Neural cell (in vitro differentiated cells): ENCODE measurements around the gene TRPV5. TPM values are rescaled to one million over a fixed set of nuclear protein-coding genes. Genes with fewer than 3 reads are reported as not detected.

ENCODE experiments used
- H2AFZ ChIP-seq: fragments of 200-600, 300-800 bp; sonication (generic), shearing (Covaris generic); 2 replicates; pipeline ENCODE4 v1.6.0; 2014; ENCODE audit warnings: low read depth, mild to moderate bottlenecking, antibody characterized with exemption, low read length, moderate library complexity
- H3F3A ChIP-seq: fragments of 200-600 bp; shearing (Covaris generic); 2 replicates; pipeline ENCODE4 v1.6.1; 2016; ENCODE audit warnings: mild to moderate bottlenecking, moderate library complexity, mixed read lengths, antibody characterized with exemption, low read length; ENCODE audit not compliant: insufficient read depth, poor library complexity, severe bottlenecking
- H3K27ac ChIP-seq: fragments of 200-600, 300-800 bp; sonication (generic), shearing (Covaris generic); 2 replicates; pipeline ENCODE4 v1.5.1; 2014; ENCODE audit warnings: mild to moderate bottlenecking, low read length, moderate library complexity
- H3K27me3 ChIP-seq: fragments of 300-800, 200-600 bp; sonication (generic), shearing (Covaris generic); 2 replicates; pipeline ENCODE4 v1.6.0; 2014; ENCODE audit warnings: mild to moderate bottlenecking, low read depth, low read length, moderate library complexity; ENCODE audit not compliant: insufficient read depth
- H3K36me3 ChIP-seq: fragments of 300-800, 200-600 bp; sonication (generic), shearing (Covaris generic); 2 replicates; pipeline ENCODE4 v1.5.1; 2014; ENCODE audit warnings: mild to moderate bottlenecking, antibody characterized with exemption, low read length, moderate library complexity; ENCODE audit not compliant: insufficient read depth
- H3K4me2 ChIP-seq: fragments of 300-800, 200-600 bp; sonication (generic), shearing (Covaris generic); 2 replicates; pipeline ENCODE4 v1.6.0; 2014; ENCODE audit warnings: mild to moderate bottlenecking, low read length
- H3K4me3 ChIP-seq: fragments of 300-800, 200-600 bp; sonication (generic), shearing (Covaris generic); 2 replicates; pipeline ENCODE4 v1.5.1; 2014; ENCODE audit warnings: mild to moderate bottlenecking, low read length, moderate library complexity
- H3K79me2 ChIP-seq: fragments of 200-600 bp; shearing (Covaris generic); replicated peaks from 2 replicates; pipeline ENCODE4 v1.6.0; 2014; ENCODE audit warnings: mild to moderate bottlenecking, low read length, moderate library complexity; ENCODE audit not compliant: insufficient read depth
- H3K9ac ChIP-seq: fragments of 300-800, 200-600 bp; sonication (generic), shearing (Covaris generic); 2 replicates; pipeline ENCODE4 v1.6.1; 2016; ENCODE audit warnings: mild to moderate bottlenecking, low read length, mixed read lengths
- H3K9me2 ChIP-seq: fragments of 200-600 bp; shearing (Covaris generic); 2 replicates; pipeline ENCODE4 v1.6.1; 2016; ENCODE audit warnings: mild to moderate bottlenecking, low read length, mixed read lengths; ENCODE audit not compliant: insufficient read depth
- H3K9me3 ChIP-seq: fragments of 200-600, 300-800 bp; sonication (generic), shearing (Covaris generic); 2 replicates; pipeline ENCODE4 v1.6.1; 2016; ENCODE audit warnings: mild to moderate bottlenecking, mixed run types, low read length, moderate library complexity, mixed read lengths
- H4K20me1 ChIP-seq: fragments of 200-600 bp; shearing (Covaris generic); 2 replicates; pipeline ENCODE4 v1.6.1; 2016; ENCODE audit warnings: mild to moderate bottlenecking, mixed run types; ENCODE audit not compliant: insufficient read depth
- CTCF ChIP-seq: fragments of 450-650 bp; IDR thresholded peaks from 2 replicates; pipeline ENCODE4 v1.5.1; 2014; ENCODE audit warnings: antibody characterized with exemption, mild to moderate bottlenecking, moderate library complexity; ENCODE audit not compliant: poor library complexity, severe bottlenecking
- EP300 ChIP-seq: fragments of 450-650 bp; conservative IDR thresholded peaks from 2 replicates; pipeline ENCODE4 v1.6.1; 2014; ENCODE audit warnings: antibody characterized with exemption, mild to moderate bottlenecking, moderate library complexity; ENCODE audit not compliant: poor library complexity, severe bottlenecking
- EZH2 ChIP-seq: fragments of 200-600, 300-800 bp; shearing (Covaris generic), sonication (generic); IDR thresholded peaks from 2 replicates; pipeline ENCODE4 v1.6.1; 2014; ENCODE audit warnings: antibody characterized with exemption, low read length, borderline replicate concordance, mild to moderate bottlenecking; ENCODE audit not compliant: insufficient read depth, poor library complexity, severe bottlenecking
- MXI1 ChIP-seq: fragments of 450-650 bp; conservative IDR thresholded peaks from 2 replicates; pipeline ENCODE4 v1.6.1; 2014; ENCODE audit warnings: antibody characterized with exemption, mild to moderate bottlenecking; ENCODE audit not compliant: poor library complexity, severe bottlenecking
- POLR2AphosphoS5 ChIP-seq: IDR thresholded peaks from 2 replicates; pipeline ENCODE4 v1.6.1; 2012
- RAD21 ChIP-seq: fragments of 450-650 bp; conservative IDR thresholded peaks from 2 replicates; pipeline ENCODE4 v1.6.1; 2014; ENCODE audit warnings: antibody characterized with exemption, mild to moderate bottlenecking, moderate library complexity
- REST ChIP-seq: IDR thresholded peaks from 2 replicates; pipeline ENCODE4 v1.6.1; 2012; ENCODE audit warnings: borderline replicate concordance
- SMC3 ChIP-seq: fragments of 450-650 bp; conservative IDR thresholded peaks from 2 replicates; pipeline ENCODE4 v1.6.1; 2014; ENCODE audit warnings: antibody characterized with exemption, mild to moderate bottlenecking, moderate library complexity; ENCODE audit not compliant: poor library complexity
- TAF1 ChIP-seq: IDR thresholded peaks from 2 replicates; pipeline ENCODE4 v1.6.1; 2012; ENCODE audit warnings: low read depth
- polyA plus RNA-seq: library from polyadenylated mRNA; depleted of rRNA; stranded (reverse); fragments of >200 nt; gene quantifications from 2 replicates; pipeline ENCODE4 v1.2.3, GENCODE V29; 2014

Gene TRPV5
- polyA plus RNA-seq, 1 donor from 2014 or later, result not detected

- H3K4me3 ChIP-seq, result no peak overlapping the region
- H3K79me2 ChIP-seq, result no peaks in the 10 kb centered on the region
- no peaks in the 10 kb centered on the region for H3K9me2 ChIP-seq
- TF ChIP-seq MXI1 (no peak), CTCF (no peak), POLR2AphosphoS5 (no peak), SMC3 (no peak), REST (no peak), RAD21 (no peak)
- no peaks in the 10 kb centered on the region for H3K27me3 ChIP-seq
- no peaks in the 10 kb centered on the region for H3F3A ChIP-seq
- no peak overlapping the region for H3K4me2 ChIP-seq
- H3K27ac ChIP-seq, result no peak overlapping the region
- H2AFZ ChIP-seq, result no peak overlapping the region
- no peak overlapping the region for H3K9ac ChIP-seq
- no peaks in the 10 kb centered on the region for H3K9me3 ChIP-seq
- no peaks in the 10 kb centered on the region for H3K36me3 ChIP-seq
- H4K20me1 ChIP-seq, result no peaks in the 10 kb centered on the region
Observed at GRCh38 chr7:142927949-142928348, 5.6 kb downstream of the TRPV5 start.

DNA sequence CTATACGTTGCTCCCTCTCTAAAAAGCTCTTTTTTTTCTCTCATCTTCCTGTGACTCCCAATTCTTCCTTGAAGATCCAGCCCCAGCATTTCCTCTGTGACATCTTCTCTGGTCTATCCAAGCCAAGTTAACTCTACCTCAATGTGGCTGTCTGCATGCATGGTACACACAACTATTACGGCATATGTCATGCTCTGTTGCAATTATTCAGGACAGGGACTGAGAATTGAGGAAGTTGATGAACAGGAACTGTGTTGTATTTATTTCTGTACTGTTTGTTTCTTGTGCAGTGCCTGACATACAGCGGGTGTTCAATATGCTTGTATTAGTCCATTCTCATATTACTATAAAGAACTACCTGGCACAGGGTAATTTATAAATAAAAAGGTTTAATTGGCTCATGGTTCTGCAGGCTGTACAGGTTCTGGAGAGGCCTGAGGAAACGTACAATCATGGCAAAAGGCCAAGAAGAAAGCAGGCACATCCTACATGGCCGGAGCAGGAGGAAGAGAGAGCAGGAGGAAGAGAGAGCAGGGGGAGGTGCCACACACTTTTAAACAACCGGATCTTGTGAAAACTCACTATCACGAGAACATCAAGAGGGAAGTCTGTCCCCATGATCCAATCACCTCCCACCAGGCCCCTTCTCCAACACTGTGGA is 6.3 kb downstream of the TRPV5 start:
- no peak overlapping the region for H3K4me2 ChIP-seq
- H3K9me2 ChIP-seq, result no peaks in the 10 kb centered on the region
- H3K9me3 ChIP-seq, result no peaks in the 10 kb centered on the region
- H3K9ac ChIP-seq, result no peak overlapping the region
- H3K27ac ChIP-seq, result no peak overlapping the region
- no peaks in the 10 kb centered on the region for H3K27me3 ChIP-seq
- H3F3A ChIP-seq, result no peaks in the 10 kb centered on the region
- TF ChIP-seq POLR2AphosphoS5 (no peak), CTCF (no peak), REST (no peak), SMC3 (no peak), EP300 (no peak), MXI1 (no peak), EZH2 (no peak), TAF1 (no peak), RAD21 (no peak)
- no peak overlapping the region for H3K4me3 ChIP-seq
- H2AFZ ChIP-seq, result no peak overlapping the region
- H4K20me1 ChIP-seq, result no peaks in the 10 kb centered on the region
- H3K79me2 ChIP-seq, result no peaks in the 10 kb centered on the region
- no peaks in the 10 kb centered on the region for H3K36me3 ChIP-seq
